ENCODE results near the gene RWDD1. TPM values are rescaled to one million over a fixed set of nuclear protein-coding genes. Genes with fewer than 3 reads are reported as not detected.

RWDD1 gene
- polyA plus RNA-seq, 1 of the 3 experiments (the other 2 are of a cell fraction): 17.7 TPM

- CTCF ChIA-PET: interaction anchor here (1.4 kb wide), 1 partner anchor 14 kb away, joined by 4 read pairs; no protein-coding TSS in a partner anchor
These were observed 62.4 kb downstream of the RWDD1 start for GRCh38 chr6:116633685-116634084.

More at GRCh38 chr6:116633685-116634084, 62.4 kb downstream of the RWDD1 start:
- Histone ChIP-seq H3K79me2 (ENCODE audit: insufficient read depth) (no peaks in the 10 kb centered on the region), H3K9me3 (no peaks in the 10 kb centered on the region), H3F3A (replicated peaks; ENCODE audit: insufficient read depth) (peaks cover 13% of the 10 kb centered on the region), H3K27ac (ENCODE audit: low read depth in 2 of 2, low read length in 1 of 2) (no peak overlapping the region), H3K4me2 (no peak overlapping the region), H3K36me3 (replicated peaks in 1 of 2; ENCODE audit: control insufficient read depth in 1 of 2, insufficient read depth in 2 of 2, low read length in 1 of 2) (peaks cover 31 to 35% of the 10 kb centered on the region in 2 experiments), H4K20me1 (ENCODE audit: insufficient read depth) (no peaks in the 10 kb centered on the region), H3K9me2 (no peaks in the 10 kb centered on the region), H3K9ac (no peak overlapping the region), H3K27me3 (ENCODE audit: insufficient read depth) (no peaks in the 10 kb centered on the region), H2AFZ (ENCODE audit: low read depth) (no peak overlapping the region), H3K4me1 (ENCODE audit: control insufficient read depth in 1 of 2, insufficient read depth in 2 of 2, low read depth in 1 of 2, low read length in 1 of 2) (no peaks in the 10 kb centered on the region), H3K4me3 (ENCODE audit: low read depth in 2 of 2, low read length in 1 of 2) (no peak overlapping the region)
- POLR2A ChIA-PET: no interaction called here
- TF ChIP-seq CTCF (IDR thresholded peaks at IDR 0.05) (peak; percentile 32; the same call in 1 of the 2 replicates), POLR2AphosphoS5 (IDR thresholded peaks at IDR 0.05; ENCODE audit: low read depth, low read length) (no peak)
- 97% methylated on average over 2 of the region's 2 CpGs for WGBS (ENCODE audit: low lambda C conversion rate)
- DNase-seq: peak; percentile 7

Other genes starting within 250 kb of the RWDD1 start
- 12.7 and 17.4 TPM in 2 replicates for gene DSE, start 200.6 kb upstream of the RWDD1 start, polyA plus RNA-seq (2012; rRNA removed)
- 0.31 and 0.51 TPM in 2 replicates for gene CALHM6, start 110.1 kb upstream of the RWDD1 start, polyA plus RNA-seq (2012; rRNA removed)
- 0.38 and 0.55 TPM in 2 replicates for gene CALHM5, start 59.9 kb upstream of the RWDD1 start, polyA plus RNA-seq (2012; rRNA removed)
- gene TRAPPC3L, start 25.8 kb upstream of the RWDD1 start, polyA plus RNA-seq (2012; rRNA removed): 0.03 and 0.11 TPM in 2 replicates
- not detected in 2 replicates for gene CALHM4, start 17.8 kb upstream of the RWDD1 start, polyA plus RNA-seq (2012; rRNA removed)
- 0.30 and 0.37 TPM in 2 replicates for gene RSPH4A, start 45.0 kb downstream of the RWDD1 start, polyA plus RNA-seq (2012; rRNA removed)
- 5.5 and 7.1 TPM in 2 replicates for gene ZUP1, start 97.3 kb downstream of the RWDD1 start, polyA plus RNA-seq (2012; rRNA removed)
- gene KPNA5, start 109.7 kb downstream of the RWDD1 start, polyA plus RNA-seq (2012; rRNA removed): 1.9 and 2.3 TPM in 2 replicates
- not detected in 2 replicates for gene FAM162B, start 194.2 kb downstream of the RWDD1 start, polyA plus RNA-seq (2012; rRNA removed)